H1 (cell line): ENCODE measurements around the gene MCM3. TPM values are rescaled to one million over a fixed set of nuclear protein-coding genes. Genes with fewer than 3 reads are reported as not detected.

Experiments used
- ATF3 ChIP-seq: IDR thresholded peaks from 2 replicates; pipeline ENCODE4 v1.6.1; 2011; ENCODE audit warnings: low read depth, mild to moderate bottlenecking, low read length; ENCODE audit not compliant: insufficient read depth
- BRCA1 ChIP-seq: IDR thresholded peaks from 2 replicates; pipeline ENCODE4 v1.6.1; 2012; ENCODE audit warnings: low read depth, low read length, improper control_type of control experiment
- CBX5 ChIP-seq: fragments of 300-800, 300-1000 bp; sonication (generic); IDR thresholded peaks from 2 replicates; pipeline ENCODE4 v1.7.1; 2016; ENCODE audit warnings: antibody characterized with exemption, low read length, low read depth
- CEBPB ChIP-seq: IDR thresholded peaks from 2 replicates; pipeline ENCODE4 v1.6.1; 2012; ENCODE audit warnings: low read depth, low read length
- CREB1 ChIP-seq: IDR thresholded peaks from 2 replicates; pipeline ENCODE4 v1.6.1; 2012; ENCODE audit warnings: inconsistent platforms
- EGR1 ChIP-seq: IDR thresholded peaks from 2 replicates; pipeline ENCODE4 v1.6.1; 2011; ENCODE audit warnings: low read depth, low read length, borderline replicate concordance
- FOSL1 ChIP-seq: IDR thresholded peaks from 2 replicates; pipeline ENCODE4 v1.6.1; 2011; ENCODE audit warnings: mild to moderate bottlenecking, low read depth, low read length, moderate library complexity; ENCODE audit not compliant: insufficient read depth
- GABPA ChIP-seq: IDR thresholded peaks from 2 replicates; pipeline ENCODE4 v1.6.1; 2011; ENCODE audit warnings: mild to moderate bottlenecking, low read length, moderate library complexity, borderline replicate concordance; ENCODE audit not compliant: insufficient read depth
- GTF2F1 ChIP-seq: IDR thresholded peaks from 2 replicates; pipeline ENCODE4 v1.6.1; 2012; ENCODE audit warnings: low read depth, low read length, improper control_type of control experiment, borderline replicate concordance
- HDAC2 ChIP-seq, 2 experiments: fragments of 300-600 bp in 1 of 2; sonication (generic) in 1 of 2; IDR thresholded peaks; 2 replicates each; pipeline ENCODE4 v1.6.1; 2011 to 2012; ENCODE audit warnings: low read depth in 2 of 2, low read length in 2 of 2, mild to moderate bottlenecking in 2 of 2, moderate library complexity in 2 of 2, borderline replicate concordance in 1 of 2, inconsistent platforms in 1 of 2
- HDAC6 ChIP-seq: IDR thresholded peaks from one replicate; pipeline ENCODE4 v1.7.1; 2012; ENCODE audit warnings: low read depth, mild to moderate bottlenecking, inconsistent platforms, low read length, moderate library complexity
- JUND ChIP-seq: IDR thresholded peaks from 2 replicates; pipeline ENCODE4 v1.6.1; 2011; ENCODE audit warnings: mild to moderate bottlenecking, improper control_type of control experiment, low read length
- KDM1A ChIP-seq: fragments of 200-600, 300-600 bp; sonication (generic); IDR thresholded peaks from 2 replicates; pipeline ENCODE4 v1.7.1; 2016; ENCODE audit warnings: mild to moderate bottlenecking, low read length, borderline replicate concordance
- KDM4A ChIP-seq: IDR thresholded peaks from one replicate; pipeline ENCODE4 v1.7.1; 2012; ENCODE audit warnings: low read depth, mild to moderate bottlenecking, moderate library complexity, low read length, inconsistent platforms; ENCODE audit not compliant: severe bottlenecking
- KDM5A ChIP-seq: fragments of 200-600 bp; IDR thresholded peaks from 2 replicates; pipeline ENCODE4 v1.7.1; 2012; ENCODE audit warnings: mild to moderate bottlenecking, low read length, inconsistent platforms, mixed read lengths
- PHF8 ChIP-seq: fragments of 200-600 bp; sonication (generic); conservative IDR thresholded peaks from 2 replicates; pipeline ENCODE4 v1.7.1; 2012; ENCODE audit warnings: low read depth, mild to moderate bottlenecking, inconsistent platforms, low read length, moderate library complexity
- POLR2A ChIP-seq, 2 experiments: IDR thresholded peaks; 1 replicate in 1 of 2; 2 replicates in 1 of 2; pipeline ENCODE4 v1.6.1; 2011; ENCODE audit warnings: low read depth in 2 of 2, low read length in 2 of 2, mild to moderate bottlenecking in 2 of 2; ENCODE audit errors: control extremely low read depth in 1 of 2
- POU5F1 ChIP-seq: IDR thresholded peaks from 2 replicates; pipeline ENCODE4 v1.6.1; 2011; ENCODE audit warnings: low read depth, mild to moderate bottlenecking, low read length, moderate library complexity
- SIN3A ChIP-seq, 2 experiments: IDR thresholded peaks in 1 of 2; conservative IDR thresholded peaks in 1 of 2; 2 replicates each; pipeline ENCODE4 v1.6.1; 2011 to 2012; ENCODE audit warnings: low read length in 2 of 2, improper control_type of control experiment in 1 of 2, low read depth in 1 of 2, mild to moderate bottlenecking in 1 of 2
- SIX5 ChIP-seq: IDR thresholded peaks from 2 replicates; pipeline ENCODE4 v1.6.1; 2011; ENCODE audit warnings: mild to moderate bottlenecking, low read depth, low read length
- SUZ12 ChIP-seq: fragments of 200-600 bp; sonication (generic); IDR thresholded peaks from 2 replicates; pipeline ENCODE4 v1.6.1; 2012; ENCODE audit warnings: mild to moderate bottlenecking, inconsistent platforms, low read length, moderate library complexity, mixed read lengths
- TAF7 ChIP-seq: optimal IDR thresholded peaks from 2 replicates; pipeline ENCODE3; 2011; ENCODE audit warnings: low read depth, mild to moderate bottlenecking, inconsistent platforms, low read length, moderate library complexity, borderline replicate concordance
- YY1 ChIP-seq: IDR thresholded peaks from 2 replicates; pipeline ENCODE4 v1.6.1; 2011; ENCODE audit warnings: low read depth, mild to moderate bottlenecking, low read length
- polyA plus RNA-seq, 7 experiments: library from polyadenylated mRNA; depleted of rRNA in 3 of 7; stranded (reverse) in 5 of 7; unstranded in 2 of 7; fragments of >200 nt in 5 of 7; fragments of 200-250 nt in 2 of 7; gene quantifications; 1 replicate in 5 of 7; 2 replicates in 1 of 7; 4 replicates in 1 of 7; pipeline versions ENCODE4 v1.2.1 to v1.2.3, GENCODE V29; 2011 to 2013; ENCODE audit warnings: missing spikeins in 2 of 7, mixed read lengths in 2 of 7
- total RNA-seq: library from RNA; stranded (reverse); fragmentation: NEBNext Ultra II Directional; extraction: Animal tissue kit (Norgen Biotek cat#: 25700); gene quantifications from 2 replicates; pipeline ENCODE4 v1.2.1, GENCODE V29; 2021
- TF ChIP-seq, protein P1 (sequence below): IDR thresholded peaks from 2 replicates; pipeline ENCODE4 v1.6.1; 2012; ENCODE audit warnings: inconsistent platforms

MCM3 gene
- total and polyA plus RNA-seq, 2 of the 8 experiments (the other 6 are each of a cell fraction or from before 2014, with no cell fraction given) = 275 to 293 TPM

DNA sequence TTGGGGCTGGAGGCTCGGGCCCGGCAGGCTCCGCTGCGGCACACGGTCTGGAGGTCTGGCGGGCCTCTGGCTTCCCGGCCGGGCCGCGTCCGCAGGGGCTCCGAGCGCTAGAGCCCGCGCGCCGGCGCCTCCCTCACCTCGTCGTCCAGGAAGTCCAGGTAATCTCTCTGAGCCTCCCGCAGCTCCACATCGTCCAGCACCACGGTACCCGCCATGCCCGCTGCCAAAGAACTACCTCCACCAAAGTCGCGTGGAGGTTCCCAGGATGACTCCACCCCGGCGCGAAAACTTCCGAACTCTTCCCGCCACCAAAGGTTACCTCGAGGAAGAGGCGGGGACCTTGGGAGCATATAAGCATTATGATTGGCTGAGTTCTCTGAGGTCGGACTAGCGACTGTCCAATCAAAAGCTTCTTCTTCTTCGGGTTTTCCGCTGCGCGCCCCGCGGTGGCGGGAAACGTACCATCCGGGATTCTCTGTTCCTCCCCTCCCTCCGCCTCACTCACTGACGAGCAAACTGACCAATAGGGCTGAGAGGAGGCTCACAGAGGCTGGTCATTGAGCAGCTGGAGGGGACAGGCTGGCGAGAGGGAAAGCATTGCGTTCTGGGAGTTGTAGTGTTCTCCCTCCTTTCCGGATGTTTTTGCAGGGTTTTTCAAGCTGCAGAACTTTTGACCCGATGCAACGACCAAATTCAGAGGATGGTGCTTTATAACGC, at the start of gene MCM3 (continued):
- TF ChIP-seq ATF3 (no peak), HDAC2 (IDR thresholded peaks at IDR 0.05; ENCODE audit: borderline replicate concordance in 1 of 2, low read depth in 2 of 2, low read length in 2 of 2) (no peak), CBX5 (no peak), POLR2A (IDR thresholded peaks at IDR 0.05; ENCODE audit: control extremely low read depth in 1 of 2, low read depth in 2 of 2, low read length in 2 of 2) (peak; percentile 89 to 98), KDM1A (no peak), CEBPB (no peak), EGR1 (no peak), HDAC6 (no peak), SIN3A (conservative IDR thresholded peaks at IDR 0.05 in 1 of 2, IDR thresholded peaks at IDR 0.05 in 1 of 2; ENCODE audit: low read depth in 1 of 2, low read length in 2 of 2) (peak in 1 of 2 experiments; percentile 73; a peak in 2 of 4 replicates), TAF7 (peak; percentile 25), KDM4A (peak; percentile 46), JUND (peak; percentile 45; the same call in 1 of the 2 replicates), FOSL1 (no peak), YY1 (0 out of 2 replicates have a peak, but pooled peaks have one; percentile 24), CREB1 (peak; percentile 62; the same call in 1 of the 2 replicates), SIX5 (peak; percentile 61), KDM5A (peak; percentile 38; the same call in 1 of the 2 replicates), GTF2F1 (peak; percentile 56; the same call in 1 of the 2 replicates), SUZ12 (no peak), POU5F1 (no peak), GABPA (no peak), BRCA1 (no peak), PHF8 (peak; percentile 96)
- TF ChIP-seq, protein P1, sequence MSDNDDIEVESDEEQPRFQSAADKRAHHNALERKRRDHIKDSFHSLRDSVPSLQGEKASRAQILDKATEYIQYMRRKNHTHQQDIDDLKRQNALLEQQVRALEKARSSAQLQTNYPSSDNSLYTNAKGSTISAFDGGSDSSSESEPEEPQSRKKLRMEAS = peak; percentile 87
